Lower leg skin (tissue), 3 donors: Measurements from ENCODE around the gene IFNAR2.

Experiments
- POLR2A ChIP-seq, 2 donors: fragments of 450-650 bp; IDR thresholded peaks; one replicate each; pipeline ENCODE4 v1.6.1; 2016 to 2017; ENCODE audit warnings: antibody characterized with exemption in 2 of 2, mild to moderate bottlenecking in 1 of 2, moderate library complexity in 1 of 2
- TF ChIP-seq, protein P1 (sequence below), 3 donors: fragments of 450-650 bp; IDR thresholded peaks; one replicate each; pipeline ENCODE4 v1.5.1; 2016; ENCODE audit warnings: antibody characterized with exemption in 3 of 3, mild to moderate bottlenecking in 3 of 3, moderate library complexity in 2 of 3

DNA sequence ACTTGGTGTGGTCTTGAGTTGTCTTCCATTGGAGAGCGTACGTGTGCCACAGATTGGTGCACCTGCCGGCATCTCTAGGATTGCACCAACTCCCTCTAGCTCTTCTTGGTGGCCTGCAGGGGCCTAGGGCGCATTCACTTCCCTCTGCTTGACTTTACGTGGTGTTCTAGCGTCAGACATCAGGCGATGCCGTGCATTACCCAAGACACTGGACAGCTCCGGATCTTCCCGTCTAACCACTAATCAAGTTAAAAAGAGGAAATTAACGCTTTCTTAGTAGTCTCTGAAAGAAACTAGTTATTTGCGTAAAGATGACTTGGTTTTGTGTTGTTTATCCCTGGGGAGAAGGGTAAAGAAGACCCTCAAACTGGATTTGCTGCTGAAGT, 35.9 kb downstream of the IFNAR2 start:
- TF ChIP-seq, protein P1, sequence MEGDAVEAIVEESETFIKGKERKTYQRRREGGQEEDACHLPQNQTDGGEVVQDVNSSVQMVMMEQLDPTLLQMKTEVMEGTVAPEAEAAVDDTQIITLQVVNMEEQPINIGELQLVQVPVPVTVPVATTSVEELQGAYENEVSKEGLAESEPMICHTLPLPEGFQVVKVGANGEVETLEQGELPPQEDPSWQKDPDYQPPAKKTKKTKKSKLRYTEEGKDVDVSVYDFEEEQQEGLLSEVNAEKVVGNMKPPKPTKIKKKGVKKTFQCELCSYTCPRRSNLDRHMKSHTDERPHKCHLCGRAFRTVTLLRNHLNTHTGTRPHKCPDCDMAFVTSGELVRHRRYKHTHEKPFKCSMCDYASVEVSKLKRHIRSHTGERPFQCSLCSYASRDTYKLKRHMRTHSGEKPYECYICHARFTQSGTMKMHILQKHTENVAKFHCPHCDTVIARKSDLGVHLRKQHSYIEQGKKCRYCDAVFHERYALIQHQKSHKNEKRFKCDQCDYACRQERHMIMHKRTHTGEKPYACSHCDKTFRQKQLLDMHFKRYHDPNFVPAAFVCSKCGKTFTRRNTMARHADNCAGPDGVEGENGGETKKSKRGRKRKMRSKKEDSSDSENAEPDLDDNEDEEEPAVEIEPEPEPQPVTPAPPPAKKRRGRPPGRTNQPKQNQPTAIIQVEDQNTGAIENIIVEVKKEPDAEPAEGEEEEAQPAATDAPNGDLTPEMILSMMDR (IDR thresholded peaks at IDR 0.05): no peak
- TF ChIP-seq POLR2A (IDR thresholded peaks at IDR 0.05): no peak
